ENCODE data around the gene ENTHD1. TPM values are rescaled to one million over a fixed set of nuclear protein-coding genes. Genes with fewer than 3 reads are reported as not detected.

Gene ENTHD1
- total RNA-seq, 1 experiment from 2014 or later, result not detected

DNA sequence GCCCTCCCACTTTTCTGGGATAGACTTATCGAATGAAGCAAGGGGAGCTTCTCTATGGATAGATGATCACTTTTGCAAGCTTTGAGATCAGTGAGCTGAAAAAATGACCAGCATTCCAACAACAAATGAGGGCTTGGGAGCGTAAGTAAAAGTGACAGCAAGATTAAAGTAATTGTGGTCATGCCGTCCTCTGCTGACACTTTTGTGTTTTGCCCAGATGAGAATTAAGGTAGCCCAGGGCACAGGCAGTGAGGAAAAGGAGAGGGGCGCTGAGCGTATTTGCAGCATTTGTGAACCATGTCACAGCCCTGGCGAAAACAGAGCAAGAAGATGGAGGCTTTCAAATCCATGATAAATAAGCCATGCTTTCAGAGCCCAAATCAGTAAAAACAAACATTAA, 42.1 kb upstream of the ENTHD1 start:
- Mint-ChIP-seq H3K27me3 (ENCODE audit: insufficient read depth, unreplicated experiment) (peaks cover 23% of the 10 kb centered on the region), H3K9me3 (ENCODE audit: unreplicated experiment) (no peaks in the 10 kb centered on the region), H3K36me3 (ENCODE audit: insufficient read depth, unreplicated experiment) (no peaks in the 10 kb centered on the region), H3K27ac (ENCODE audit: unreplicated experiment) (no peak overlapping the region), H3K4me3 (ENCODE audit: unreplicated experiment) (no peak overlapping the region), H3K4me1 (ENCODE audit: low read depth, unreplicated experiment) (no peaks in the 10 kb centered on the region)
- TF ChIP-seq, protein P1, sequence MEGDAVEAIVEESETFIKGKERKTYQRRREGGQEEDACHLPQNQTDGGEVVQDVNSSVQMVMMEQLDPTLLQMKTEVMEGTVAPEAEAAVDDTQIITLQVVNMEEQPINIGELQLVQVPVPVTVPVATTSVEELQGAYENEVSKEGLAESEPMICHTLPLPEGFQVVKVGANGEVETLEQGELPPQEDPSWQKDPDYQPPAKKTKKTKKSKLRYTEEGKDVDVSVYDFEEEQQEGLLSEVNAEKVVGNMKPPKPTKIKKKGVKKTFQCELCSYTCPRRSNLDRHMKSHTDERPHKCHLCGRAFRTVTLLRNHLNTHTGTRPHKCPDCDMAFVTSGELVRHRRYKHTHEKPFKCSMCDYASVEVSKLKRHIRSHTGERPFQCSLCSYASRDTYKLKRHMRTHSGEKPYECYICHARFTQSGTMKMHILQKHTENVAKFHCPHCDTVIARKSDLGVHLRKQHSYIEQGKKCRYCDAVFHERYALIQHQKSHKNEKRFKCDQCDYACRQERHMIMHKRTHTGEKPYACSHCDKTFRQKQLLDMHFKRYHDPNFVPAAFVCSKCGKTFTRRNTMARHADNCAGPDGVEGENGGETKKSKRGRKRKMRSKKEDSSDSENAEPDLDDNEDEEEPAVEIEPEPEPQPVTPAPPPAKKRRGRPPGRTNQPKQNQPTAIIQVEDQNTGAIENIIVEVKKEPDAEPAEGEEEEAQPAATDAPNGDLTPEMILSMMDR (IDR thresholded peaks at IDR 0.05; ENCODE audit: insufficient read depth in 1 of 2, low read depth in 1 of 2, low read length in 1 of 2, severe bottlenecking in 1 of 2, unreplicated experiment in 1 of 2), result no peak
- Histone ChIP-seq H3K27me3 (replicated peaks; ENCODE audit: control insufficient read depth, insufficient read depth, low read length) (no peaks in the 10 kb centered on the region; the same call in 1 of the 2 replicates), H3K9me3 (no peaks in the 10 kb centered on the region), H3K36me3 (ENCODE audit: control insufficient read depth, insufficient read depth, low read length) (no peaks in the 10 kb centered on the region; the same call in 1 of the 2 replicates), H3K4me1 (no peaks in the 10 kb centered on the region), H3K4me3 (ENCODE audit: low read depth, low read length) (no peak overlapping the region)
- intact Hi-C loops (cut with micrococcal nuclease; ENCODE audit: unreplicated experiment), result no loop called here
- CTCF ChIA-PET, result no interaction called here
- no peak for DNase-seq
- BruUV-seq (replicated peaks), result no TSS peak
- POLR2A ChIA-PET, result no interaction called here

DNA sequence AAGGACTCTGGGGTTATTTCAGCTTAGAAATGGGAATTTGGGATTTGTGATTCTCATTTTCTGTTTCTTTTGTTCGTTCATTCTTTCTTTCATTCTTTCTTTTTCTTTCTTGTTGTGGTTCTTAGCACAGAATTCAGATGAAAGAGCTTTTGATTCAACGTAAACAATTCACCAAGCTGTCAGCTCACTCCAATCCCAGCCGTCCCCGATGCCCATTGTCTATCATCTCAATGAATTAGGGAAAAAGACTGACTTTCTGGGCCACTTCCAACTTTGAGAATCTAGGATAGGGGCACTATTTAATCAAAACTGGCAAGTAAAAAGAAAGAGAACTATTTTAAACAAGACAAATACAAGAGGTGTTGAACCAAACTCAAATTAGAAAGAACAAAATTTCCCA, 41.6 kb upstream of the ENTHD1 start:
- no peak overlapping the region for H3K27ac Mint-ChIP-seq (ENCODE audit: unreplicated experiment)
- no peaks in the 10 kb centered on the region for H3K9me3 Mint-ChIP-seq (ENCODE audit: unreplicated experiment)
- Histone ChIP-seq H3K4me1 (no peaks in the 10 kb centered on the region), H3K36me3 (ENCODE audit: control insufficient read depth, insufficient read depth, low read length) (no peaks in the 10 kb centered on the region; the same call in 1 of the 2 replicates), H3K4me3 (ENCODE audit: low read depth, low read length) (no peak overlapping the region), H3K9me3 (no peaks in the 10 kb centered on the region), H3K27me3 (replicated peaks; ENCODE audit: control insufficient read depth, insufficient read depth, low read length) (no peaks in the 10 kb centered on the region; the same call in 1 of the 2 replicates)
- TF ChIP-seq, protein P1 (IDR thresholded peaks at IDR 0.05; ENCODE audit: insufficient read depth in 1 of 2, low read depth in 1 of 2, low read length in 1 of 2, severe bottlenecking in 1 of 2, unreplicated experiment in 1 of 2), result no peak
- H3K36me3 Mint-ChIP-seq (ENCODE audit: insufficient read depth, unreplicated experiment), result no peaks in the 10 kb centered on the region
- no TSS peak for BruUV-seq (replicated peaks)
- ChIA-PET POLR2A (no interaction called here), CTCF (no interaction called here)
- no peak for DNase-seq
- H3K27me3 Mint-ChIP-seq (ENCODE audit: insufficient read depth, unreplicated experiment), result peaks cover 23% of the 10 kb centered on the region
- H3K4me1 Mint-ChIP-seq (ENCODE audit: low read depth, unreplicated experiment), result no peaks in the 10 kb centered on the region
- intact Hi-C loops (cut with micrococcal nuclease; ENCODE audit: unreplicated experiment), result no loop called here
- no peak overlapping the region for H3K4me3 Mint-ChIP-seq (ENCODE audit: unreplicated experiment)

DNA sequence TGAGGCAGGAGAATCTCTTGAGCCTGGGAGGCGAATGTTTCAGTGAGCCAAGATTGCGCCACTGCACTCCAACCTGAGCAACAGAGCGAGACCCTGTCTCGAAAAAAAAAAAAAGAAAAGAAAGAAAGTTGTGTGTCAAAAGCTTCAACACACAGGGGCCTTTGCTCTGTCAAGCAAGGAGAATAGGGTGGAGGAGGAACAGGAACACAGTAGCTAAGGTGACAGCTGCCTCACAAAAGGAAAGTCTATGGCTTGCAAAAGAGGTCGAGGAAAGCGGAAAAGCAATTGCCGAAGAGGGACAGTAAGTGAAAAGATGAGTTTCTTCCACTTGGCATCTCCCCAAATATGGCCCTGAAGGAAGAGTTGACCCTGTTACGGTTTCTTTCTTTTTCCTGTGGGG, 40.2 kb upstream of the ENTHD1 start:
- BruUV-seq (replicated peaks), result no TSS peak
- TF ChIP-seq, protein P1 (IDR thresholded peaks at IDR 0.05; ENCODE audit: insufficient read depth in 1 of 2, low read depth in 1 of 2, low read length in 1 of 2, severe bottlenecking in 1 of 2, unreplicated experiment in 1 of 2), result no peak
- Histone ChIP-seq H3K4me3 (ENCODE audit: low read depth, low read length) (no peak overlapping the region), H3K9me3 (no peaks in the 10 kb centered on the region), H3K27me3 (replicated peaks; ENCODE audit: control insufficient read depth, insufficient read depth, low read length) (no peaks in the 10 kb centered on the region; the same call in 1 of the 2 replicates), H3K4me1 (no peaks in the 10 kb centered on the region), H3K36me3 (ENCODE audit: control insufficient read depth, insufficient read depth, low read length) (no peaks in the 10 kb centered on the region; the same call in 1 of the 2 replicates)
- no peak for DNase-seq
- no peaks in the 10 kb centered on the region for H3K36me3 Mint-ChIP-seq (ENCODE audit: insufficient read depth, unreplicated experiment)
- no peak overlapping the region for H3K4me3 Mint-ChIP-seq (ENCODE audit: unreplicated experiment)
- CTCF ChIA-PET, result interaction anchor here (0.7 to 2.6 kb wide), 3 partner anchors 13 to 103 kb away, joined by 3 to 23 read pairs (median 4); no protein-coding TSS in a partner anchor
- H3K27ac Mint-ChIP-seq (ENCODE audit: unreplicated experiment), result no peak overlapping the region
- POLR2A ChIA-PET, result no interaction called here
- intact Hi-C loops (cut with micrococcal nuclease; ENCODE audit: unreplicated experiment), result loop anchor here (2.0 kb wide), 2 partner anchors 65 to 91 kb away; no protein-coding TSS in a partner anchor
- peaks cover 23% of the 10 kb centered on the region for H3K27me3 Mint-ChIP-seq (ENCODE audit: insufficient read depth, unreplicated experiment)
- no peaks in the 10 kb centered on the region for H3K4me1 Mint-ChIP-seq (ENCODE audit: low read depth, unreplicated experiment)
- no peaks in the 10 kb centered on the region for H3K9me3 Mint-ChIP-seq (ENCODE audit: unreplicated experiment)

Measured in Caco-2 (cell line).